ENCODE results near the gene SNX15.
A peak's percentile ranks its signal among the peaks of the same experiment; 100 is the strongest.

Gene SNX15

GRCh38 chr11:65057526-65057925, 30.3 kb downstream of the SNX15 start:
- DNase-seq (ENCODE audit: low read depth): no peak

GRCh38 chr11:65058012-65058411, 30.8 kb downstream of the SNX15 start:
- no peak for DNase-seq (ENCODE audit: low read depth)

GRCh38 chr11:65058419-65059054, 31.3 kb downstream of the SNX15 start, which contains the start of gene NAALADL1:
Gene NAALADL1 (minus strand): TSS chr11:65058553. CDS start chr11:65058521, 32 bp downstream.
- no peak for DNase-seq (ENCODE audit: low read depth)

- no peak for DNase-seq (ENCODE audit: low read depth)
Observed at GRCh38 chr11:65059523-65059922, 32.3 kb downstream of the SNX15 start.

- DNase-seq (ENCODE audit: low read depth): no peak
Observed at GRCh38 chr11:65059959-65060824, 33.0 kb downstream of the SNX15 start.

GRCh38 chr11:65060913-65061408, 33.7 kb downstream of the SNX15 start:
- DNase-seq (ENCODE audit: low read depth): no peak

- no peak for DNase-seq (ENCODE audit: low read depth)
Observed at GRCh38 chr11:65063532-65063931, 36.3 kb downstream of the SNX15 start.

- no peak for DNase-seq (ENCODE audit: low read depth)
Observed at GRCh38 chr11:65064847-65065240, 37.6 kb downstream of the SNX15 start.

- DNase-seq (ENCODE audit: low read depth): no peak
Observed at GRCh38 chr11:65065851-65066250, 38.6 kb downstream of the SNX15 start.

GRCh38 chr11:65066315-65066714, 39.1 kb downstream of the SNX15 start:
- DNase-seq (ENCODE audit: low read depth): no peak

GRCh38 chr11:65066805-65067291, 39.6 kb downstream of the SNX15 start:
- DNase-seq (ENCODE audit: low read depth): no peak

GRCh38 chr11:65067446-65067845, 40.2 kb downstream of the SNX15 start:
- DNase-seq (ENCODE audit: low read depth): no peak

GRCh38 chr11:65069217-65069616, 42.0 kb downstream of the SNX15 start:
- DNase-seq (ENCODE audit: low read depth): no peak

- DNase-seq (ENCODE audit: low read depth): no peak
Observed at GRCh38 chr11:65071907-65072630, 44.8 kb downstream of the SNX15 start.

GRCh38 chr11:65072631-65072966, 45.4 kb downstream of the SNX15 start:
- no peak for DNase-seq (ENCODE audit: low read depth)

GRCh38 chr11:65077451-65077850, 50.2 kb downstream of the SNX15 start:
- DNase-seq (ENCODE audit: low read depth): no peak

- DNase-seq (ENCODE audit: low read depth): peak; percentile 58
Observed at GRCh38 chr11:65078151-65078550, 50.9 kb downstream of the SNX15 start.

GRCh38 chr11:65078786-65079342, 51.6 kb downstream of the SNX15 start:
- no peak for DNase-seq (ENCODE audit: low read depth)

GRCh38 chr11:65083134-65083833, 56.0 kb downstream of the SNX15 start:
- no peak for DNase-seq (ENCODE audit: low read depth)

GRCh38 chr11:65083834-65084597, 56.8 kb downstream of the SNX15 start, which contains the start of the genes CDCA5 and ZFPL1:
Gene CDCA5 (minus strand): TSS chr11:65084040. CDS start chr11:65083978, 62 bp downstream.
Gene ZFPL1 (plus strand): TSS chr11:65084222. CDS start chr11:65084699, 477 bp downstream.
- DNase-seq (ENCODE audit: low read depth): peak; percentile 96
